K562 (cell line): ENCODE data around the gene SDHAF4. TPM values are rescaled to one million over a fixed set of nuclear protein-coding genes. Genes with fewer than 3 reads are reported as not detected.

Experiments used
- ATAC-seq: fragments of 200-7000 bp; cut with Tn5 transposase; 3 replicates; pipeline ENCODE4 v1.9.1; 2020; ENCODE audit warnings: moderate library complexity
- BruUV-seq: library from RNA; stranded (reverse); fragments of 400-500 nt; replicated peaks from 2 replicates; lab custom pipeline; 2021; lab: Mats Ljungman, UMichigan
- CTCF ChIA-PET: fragments of 300-600 bp; formaldehyde crosslinking; extraction: SDS; loops from one replicate; lab custom pipeline; 2021; ENCODE audit warnings: low intra/inter-chr PET ratio; lab: Yijun Ruan, JAX
- POLR2A ChIA-PET: fragments of 300-600, 350-650 bp; sonication (Branson Sonifier 250); formaldehyde crosslinking; extraction: SDS; loops from one replicate; lab custom pipeline; 2021; ENCODE audit warnings: antibody characterized with exemption, inconsistent platforms; lab: Yijun Ruan, JAX
- DNase-seq, 4 experiments: peaks; one replicate each; pipeline versions ENCODE4 v3.0.0 to v3.0.0-alpha.2; 2011 to 2018; ENCODE audit warnings: low spot score in 3 of 4, mixed read lengths in 3 of 4; ENCODE audit errors: extremely low read depth in 1 of 4
- FAIRE-seq: peaks from 2 replicates; lab custom pipeline; 2011; peaks lifted over from hg19 to GRCh38; lab: Jason Lieb, UNC
- H2AFZ ChIP-seq: 2 replicates; pipeline ENCODE4 v1.6.0; 2011; ENCODE audit warnings: low read depth, low read length, control low read depth, inconsistent platforms
- H3K27ac ChIP-seq: fragments of 200-600 bp; 3 replicates; pipeline ENCODE4 v1.8.0; 2011; ENCODE audit warnings: low read depth, mild to moderate bottlenecking, control low read depth, inconsistent platforms, low read length, moderate library complexity, mixed read lengths; ENCODE audit errors: extremely low read depth
- H3K27me3 ChIP-seq, 2 experiments: fragments of 300-600 bp in 1 of 2; 2 replicates in 1 of 2; 3 replicates in 1 of 2; pipeline versions ENCODE4 v1.6.0 to v1.8.0; 2011; ENCODE audit warnings: inconsistent platforms in 2 of 2, low read length in 2 of 2, mild to moderate bottlenecking in 1 of 2, mixed read lengths in 1 of 2, moderate library complexity in 1 of 2; ENCODE audit not compliant: control insufficient read depth in 2 of 2, insufficient read depth in 2 of 2
- H3K36me3 ChIP-seq: fragments of 300-600 bp; 3 replicates; pipeline ENCODE4 v1.8.0; 2011; ENCODE audit warnings: mild to moderate bottlenecking, low read length, inconsistent platforms; ENCODE audit not compliant: control insufficient read depth, insufficient read depth
- H3K4me1 ChIP-seq, 2 experiments: fragments of 200-600 bp in 1 of 2; replicated peaks in 1 of 2; 2 replicates in 1 of 2; 3 replicates in 1 of 2; pipeline versions ENCODE4 v1.5.1 to v1.8.0; 2011; ENCODE audit warnings: inconsistent platforms in 2 of 2, low read length in 2 of 2, mild to moderate bottlenecking in 1 of 2, mixed read lengths in 1 of 2, moderate library complexity in 1 of 2; ENCODE audit not compliant: control insufficient read depth in 2 of 2, insufficient read depth in 2 of 2
- H3K4me2 ChIP-seq: 2 replicates; pipeline ENCODE4 v1.6.1; 2011; ENCODE audit warnings: low read length, control low read depth, inconsistent platforms, mixed read lengths; ENCODE audit not compliant: insufficient read depth
- H3K4me3 ChIP-seq: fragments of 200-600 bp; sonication (generic), shearing (Covaris generic); 2 replicates; pipeline ENCODE4 v1.5.1; 2016; ENCODE audit warnings: control low read depth, inconsistent platforms
- H3K79me2 ChIP-seq: fragments of 200-600 bp; 3 replicates; pipeline ENCODE4 v1.8.0; 2011; ENCODE audit warnings: low read length, inconsistent platforms; ENCODE audit not compliant: control insufficient read depth, insufficient read depth
- H3K9ac ChIP-seq, 2 experiments: 2 replicates each; pipeline versions ENCODE4 v1.6.0 to v1.6.1; 2011; ENCODE audit warnings: low read depth in 2 of 2, low read length in 2 of 2, control low read depth in 1 of 2, inconsistent platforms in 1 of 2, mild to moderate bottlenecking in 1 of 2, mixed read lengths in 1 of 2; ENCODE audit not compliant: insufficient read depth in 1 of 2
- H3K9me1 ChIP-seq: one replicate; pipeline ENCODE4 v1.6.0; 2011; ENCODE audit warnings: inconsistent platforms, mild to moderate bottlenecking, low read length, moderate library complexity; ENCODE audit not compliant: control insufficient read depth, insufficient read depth
- H3K9me3 ChIP-seq: replicated peaks from 2 replicates; pipeline ENCODE4 v1.5.1; 2011; ENCODE audit warnings: low read depth, low read length, inconsistent platforms; ENCODE audit not compliant: control insufficient read depth, insufficient read depth
- H4K20me1 ChIP-seq: replicated peaks from 2 replicates; pipeline ENCODE4 v1.6.1; 2011; ENCODE audit warnings: low read length, inconsistent platforms, mixed read lengths; ENCODE audit not compliant: control insufficient read depth, insufficient read depth
- CHD4 ChIP-seq: fragments of 200-600 bp; sonication (generic); IDR thresholded peaks from 3 replicates; pipeline ENCODE4 v1.6.1; 2012; ENCODE audit warnings: low read depth, mild to moderate bottlenecking, mixed read lengths, low read length, inconsistent platforms; ENCODE audit not compliant: insufficient read depth, insufficient replicate concordance, poor library complexity, severe bottlenecking
- MTF1 ChIP-seq: fragments of 250-450 bp; sonication (Bioruptor Pico); IDR thresholded peaks from 2 replicates; pipeline ENCODE4 v1.9.0; 2021; ENCODE audit warnings: moderate library complexity, mild to moderate bottlenecking, inconsistent platforms, borderline replicate concordance
- SIX5 ChIP-seq, 2 experiments: IDR thresholded peaks; 2 replicates each; pipeline ENCODE4 v1.6.1; 2011; ENCODE audit warnings: low read length in 2 of 2, borderline replicate concordance in 1 of 2, low read depth in 1 of 2, mild to moderate bottlenecking in 1 of 2, moderate library complexity in 1 of 2; ENCODE audit not compliant: insufficient read depth in 1 of 2
- SRSF3 ChIP-seq: fragments of 200-400 bp; formaldehyde crosslinking; IDR thresholded peaks from 2 replicates; pipeline ENCODE4 v1.6.1; 2016; ENCODE audit warnings: mild to moderate bottlenecking, low read length, moderate library complexity; ENCODE audit not compliant: insufficient read depth
- ZBTB17 ChIP-seq: fragments of 450-650 bp; formaldehyde crosslinking; IDR thresholded peaks from 2 replicates; pipeline ENCODE4 v1.4.0; 2020; ENCODE audit warnings: mild to moderate bottlenecking
- ZFP91 ChIP-seq: sonication (generic); formaldehyde crosslinking; IDR thresholded peaks from 2 replicates; pipeline ENCODE4 v1.8.0; 2022; ENCODE audit warnings: mild to moderate bottlenecking, missing genetic modification reagents
- ZNF121 ChIP-seq: sonication (generic); formaldehyde crosslinking; conservative IDR thresholded peaks from 2 replicates; pipeline ENCODE4 v1.8.0; 2022; ENCODE audit warnings: missing genetic modification reagents
- ZNF707 ChIP-seq: fragments of 250-450 bp; sonication (Bioruptor Pico); conservative IDR thresholded peaks from 2 replicates; pipeline ENCODE4 v1.8.0; 2022; ENCODE audit warnings: inconsistent platforms, mild to moderate bottlenecking, moderate library complexity
- WGBS: fragments of 100-300 bp; shearing (Covaris generic); methylation state at CpG from one replicate; pipeline ENCODE4 v1.1.6; 2016; ENCODE audit warnings: low coverage, mixed read lengths; ENCODE audit not compliant: insufficient coverage; ENCODE audit errors: missing lambda C conversion rate; 5-methylcytosine and 5-hydroxymethylcytosine counted together
- in situ Hi-C: fragments of 300-500 bp; cut with MboI; formaldehyde crosslinking; loops from 4 replicates; pipeline ENCODE4 v1.15.0; 2018; ENCODE audit warnings: inconsistent platforms, mixed read lengths
- intact Hi-C: fragments of 100-400 bp; cut with micrococcal nuclease; formaldehyde crosslinking; loops from 2 replicates; pipeline ENCODE4 v1.14.2; 2022
- polyA plus RNA-seq, 8 experiments: library from polyadenylated mRNA; depleted of rRNA in 4 of 8; stranded (reverse) in 5 of 8; unstranded in 3 of 8; fragments of >200 nt; fragmentation: Nextera tagmentation in 2 of 8; fragmentation: Illumina TruSeq in 1 of 8; extraction: Ambion mirVana in 2 of 8; extraction: Trizol in 1 of 8; gene quantifications; 2 replicates each; pipeline versions ENCODE4 v1.2.1 to v1.2.3, GENCODE V29; 2011 to 2014; ENCODE audit warnings: inconsistent platforms in 1 of 8, missing spikeins in 1 of 8
- total RNA-seq, 7 experiments: library from RNA; depleted of rRNA in 6 of 7; stranded (reverse); fragments of >200 nt in 6 of 7; fragmentation: Illumina TruSeq in 2 of 7; extraction: Trizol in 2 of 7; gene quantifications; 2 replicates each; pipeline versions ENCODE4 v1.2.1 to v1.2.3, GENCODE V29; 2011 to 2021; ENCODE audit warnings: low replicate concordance in 1 of 7
- TF ChIP-seq, protein P1 (sequence below): fragments of 200-600 bp; sonication (generic); IDR thresholded peaks from one replicate; pipeline ENCODE4 v1.6.1; 2012; ENCODE audit warnings: mild to moderate bottlenecking, low read depth, low read length, inconsistent platforms

Gene SDHAF4
- total and polyA plus RNA-seq, 9 of the 15 experiments (the other 6 are each of a cell fraction or from before 2014, with no cell fraction given), result 3.5 to 12.0 (median 6.2) TPM

DNA sequence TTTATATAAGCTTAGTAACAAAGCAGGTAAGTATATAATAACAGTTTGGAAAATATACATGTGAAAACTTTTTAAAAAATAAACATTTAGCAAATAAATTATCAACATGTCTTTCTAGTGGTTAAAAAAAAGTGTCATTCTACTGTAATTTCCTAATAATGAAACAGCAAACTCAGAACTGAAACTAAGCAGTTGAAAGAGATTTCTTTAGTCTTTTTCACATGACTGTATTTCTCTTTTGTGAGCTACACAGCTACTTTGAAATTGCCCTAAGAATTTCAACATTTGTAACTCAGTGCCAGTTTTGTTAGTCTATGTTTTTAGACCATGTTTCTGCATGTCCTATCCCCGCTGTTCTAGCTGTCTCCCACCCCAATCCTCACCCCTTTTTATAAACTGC, 28.4 kb upstream of the SDHAF4 start:
- no peaks in the 10 kb centered on the region for H3K27me3 ChIP-seq
- no peak for FAIRE-seq
- H4K20me1 ChIP-seq, result no peaks in the 10 kb centered on the region
- H3K9ac ChIP-seq, result no peak overlapping the region
- H2AFZ ChIP-seq, result no peak overlapping the region
- no peak for ATAC-seq
- no peaks in the 10 kb centered on the region for H3K9me3 ChIP-seq
- WGBS, result 100% methylated on average over 1 of the region's 1 CpG
- in situ Hi-C loops, result loop anchor here (25.0 kb wide), 1 partner anchor 349 kb away; no protein-coding TSS in a partner anchor
- POLR2A ChIA-PET, result no interaction called here
- CTCF ChIA-PET, result no interaction called here
- peaks cover 36% of the 10 kb centered on the region; the same call in 2 of the 3 replicates for H3K36me3 ChIP-seq
- no peak overlapping the region for H3K27ac ChIP-seq
- intact Hi-C loops, result no loop called here
- no TSS peak for BruUV-seq
- no peaks in the 10 kb centered on the region for H3K4me1 ChIP-seq
- H3K4me2 ChIP-seq, result no peak overlapping the region
- no peak for DNase-seq
- no peaks in the 10 kb centered on the region for H3K79me2 ChIP-seq
- H3K4me3 ChIP-seq, result no peak overlapping the region
- H3K9me1 ChIP-seq, result no peaks in the 10 kb centered on the region
- TF ChIP-seq ZBTB17 (CRISPR knock-in tag) (no peak), ZNF121 (CRISPR knock-in tag) (no peak), ZFP91 (no peak), MTF1 (CRISPR knock-in tag) (no peak), SRSF3 (no peak), CHD4 (no peak), ZNF707 (CRISPR knock-in tag) (no peak), SIX5 (IDR thresholded peaks at IDR 0.05; ENCODE audit: borderline replicate concordance in 1 of 2, insufficient read depth in 1 of 2, low read depth in 1 of 2, low read length in 2 of 2) (no peak)
- TF ChIP-seq, protein P1, sequence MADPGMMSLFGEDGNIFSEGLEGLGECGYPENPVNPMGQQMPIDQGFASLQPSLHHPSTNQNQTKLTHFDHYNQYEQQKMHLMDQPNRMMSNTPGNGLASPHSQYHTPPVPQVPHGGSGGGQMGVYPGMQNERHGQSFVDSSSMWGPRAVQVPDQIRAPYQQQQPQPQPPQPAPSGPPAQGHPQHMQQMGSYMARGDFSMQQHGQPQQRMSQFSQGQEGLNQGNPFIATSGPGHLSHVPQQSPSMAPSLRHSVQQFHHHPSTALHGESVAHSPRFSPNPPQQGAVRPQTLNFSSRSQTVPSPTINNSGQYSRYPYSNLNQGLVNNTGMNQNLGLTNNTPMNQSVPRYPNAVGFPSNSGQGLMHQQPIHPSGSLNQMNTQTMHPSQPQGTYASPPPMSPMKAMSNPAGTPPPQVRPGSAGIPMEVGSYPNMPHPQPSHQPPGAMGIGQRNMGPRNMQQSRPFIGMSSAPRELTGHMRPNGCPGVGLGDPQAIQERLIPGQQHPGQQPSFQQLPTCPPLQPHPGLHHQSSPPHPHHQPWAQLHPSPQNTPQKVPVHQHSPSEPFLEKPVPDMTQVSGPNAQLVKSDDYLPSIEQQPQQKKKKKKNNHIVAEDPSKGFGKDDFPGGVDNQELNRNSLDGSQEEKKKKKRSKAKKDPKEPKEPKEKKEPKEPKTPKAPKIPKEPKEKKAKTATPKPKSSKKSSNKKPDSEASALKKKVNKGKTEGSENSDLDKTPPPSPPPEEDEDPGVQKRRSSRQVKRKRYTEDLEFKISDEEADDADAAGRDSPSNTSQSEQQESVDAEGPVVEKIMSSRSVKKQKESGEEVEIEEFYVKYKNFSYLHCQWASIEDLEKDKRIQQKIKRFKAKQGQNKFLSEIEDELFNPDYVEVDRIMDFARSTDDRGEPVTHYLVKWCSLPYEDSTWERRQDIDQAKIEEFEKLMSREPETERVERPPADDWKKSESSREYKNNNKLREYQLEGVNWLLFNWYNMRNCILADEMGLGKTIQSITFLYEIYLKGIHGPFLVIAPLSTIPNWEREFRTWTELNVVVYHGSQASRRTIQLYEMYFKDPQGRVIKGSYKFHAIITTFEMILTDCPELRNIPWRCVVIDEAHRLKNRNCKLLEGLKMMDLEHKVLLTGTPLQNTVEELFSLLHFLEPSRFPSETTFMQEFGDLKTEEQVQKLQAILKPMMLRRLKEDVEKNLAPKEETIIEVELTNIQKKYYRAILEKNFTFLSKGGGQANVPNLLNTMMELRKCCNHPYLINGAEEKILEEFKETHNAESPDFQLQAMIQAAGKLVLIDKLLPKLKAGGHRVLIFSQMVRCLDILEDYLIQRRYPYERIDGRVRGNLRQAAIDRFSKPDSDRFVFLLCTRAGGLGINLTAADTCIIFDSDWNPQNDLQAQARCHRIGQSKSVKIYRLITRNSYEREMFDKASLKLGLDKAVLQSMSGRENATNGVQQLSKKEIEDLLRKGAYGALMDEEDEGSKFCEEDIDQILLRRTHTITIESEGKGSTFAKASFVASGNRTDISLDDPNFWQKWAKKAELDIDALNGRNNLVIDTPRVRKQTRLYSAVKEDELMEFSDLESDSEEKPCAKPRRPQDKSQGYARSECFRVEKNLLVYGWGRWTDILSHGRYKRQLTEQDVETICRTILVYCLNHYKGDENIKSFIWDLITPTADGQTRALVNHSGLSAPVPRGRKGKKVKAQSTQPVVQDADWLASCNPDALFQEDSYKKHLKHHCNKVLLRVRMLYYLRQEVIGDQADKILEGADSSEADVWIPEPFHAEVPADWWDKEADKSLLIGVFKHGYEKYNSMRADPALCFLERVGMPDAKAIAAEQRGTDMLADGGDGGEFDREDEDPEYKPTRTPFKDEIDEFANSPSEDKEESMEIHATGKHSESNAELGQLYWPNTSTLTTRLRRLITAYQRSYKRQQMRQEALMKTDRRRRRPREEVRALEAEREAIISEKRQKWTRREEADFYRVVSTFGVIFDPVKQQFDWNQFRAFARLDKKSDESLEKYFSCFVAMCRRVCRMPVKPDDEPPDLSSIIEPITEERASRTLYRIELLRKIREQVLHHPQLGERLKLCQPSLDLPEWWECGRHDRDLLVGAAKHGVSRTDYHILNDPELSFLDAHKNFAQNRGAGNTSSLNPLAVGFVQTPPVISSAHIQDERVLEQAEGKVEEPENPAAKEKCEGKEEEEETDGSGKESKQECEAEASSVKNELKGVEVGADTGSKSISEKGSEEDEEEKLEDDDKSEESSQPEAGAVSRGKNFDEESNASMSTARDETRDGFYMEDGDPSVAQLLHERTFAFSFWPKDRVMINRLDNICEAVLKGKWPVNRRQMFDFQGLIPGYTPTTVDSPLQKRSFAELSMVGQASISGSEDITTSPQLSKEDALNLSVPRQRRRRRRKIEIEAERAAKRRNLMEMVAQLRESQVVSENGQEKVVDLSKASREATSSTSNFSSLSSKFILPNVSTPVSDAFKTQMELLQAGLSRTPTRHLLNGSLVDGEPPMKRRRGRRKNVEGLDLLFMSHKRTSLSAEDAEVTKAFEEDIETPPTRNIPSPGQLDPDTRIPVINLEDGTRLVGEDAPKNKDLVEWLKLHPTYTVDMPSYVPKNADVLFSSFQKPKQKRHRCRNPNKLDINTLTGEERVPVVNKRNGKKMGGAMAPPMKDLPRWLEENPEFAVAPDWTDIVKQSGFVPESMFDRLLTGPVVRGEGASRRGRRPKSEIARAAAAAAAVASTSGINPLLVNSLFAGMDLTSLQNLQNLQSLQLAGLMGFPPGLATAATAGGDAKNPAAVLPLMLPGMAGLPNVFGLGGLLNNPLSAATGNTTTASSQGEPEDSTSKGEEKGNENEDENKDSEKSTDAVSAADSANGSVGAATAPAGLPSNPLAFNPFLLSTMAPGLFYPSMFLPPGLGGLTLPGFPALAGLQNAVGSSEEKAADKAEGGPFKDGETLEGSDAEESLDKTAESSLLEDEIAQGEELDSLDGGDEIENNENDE, result no peak
